ENCODE data around the gene ZNF610.

Gene ZNF610

DNA sequence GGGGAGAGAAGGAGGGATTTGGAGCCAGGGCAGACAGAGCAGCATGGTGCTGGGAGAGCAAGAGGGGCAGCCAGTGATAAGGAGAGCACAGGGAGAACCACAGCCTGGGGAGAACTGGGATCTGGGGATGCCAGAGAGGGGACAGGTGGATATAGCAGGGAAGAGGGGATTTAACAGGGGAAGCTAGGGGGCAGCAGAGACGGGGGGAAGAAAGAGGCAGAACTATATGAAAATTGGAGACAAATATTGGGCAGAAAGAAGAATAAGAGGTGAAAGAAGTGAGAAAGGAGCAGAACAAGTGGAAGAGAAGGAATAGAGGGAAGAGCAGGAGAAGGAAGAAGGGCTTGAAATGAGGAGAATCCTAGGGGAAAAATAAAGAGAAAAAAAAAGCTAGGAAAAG lies 55.1 kb downstream of the ZNF610 start:
- no peaks in the 10 kb centered on the region for H3K4me1 ChIP-seq
- H3K36me3 ChIP-seq = no peaks in the 10 kb centered on the region
- H3K4me3 ChIP-seq (ENCODE audit: low read depth, low read length) = no peak overlapping the region
- TF ChIP-seq, protein P1, sequence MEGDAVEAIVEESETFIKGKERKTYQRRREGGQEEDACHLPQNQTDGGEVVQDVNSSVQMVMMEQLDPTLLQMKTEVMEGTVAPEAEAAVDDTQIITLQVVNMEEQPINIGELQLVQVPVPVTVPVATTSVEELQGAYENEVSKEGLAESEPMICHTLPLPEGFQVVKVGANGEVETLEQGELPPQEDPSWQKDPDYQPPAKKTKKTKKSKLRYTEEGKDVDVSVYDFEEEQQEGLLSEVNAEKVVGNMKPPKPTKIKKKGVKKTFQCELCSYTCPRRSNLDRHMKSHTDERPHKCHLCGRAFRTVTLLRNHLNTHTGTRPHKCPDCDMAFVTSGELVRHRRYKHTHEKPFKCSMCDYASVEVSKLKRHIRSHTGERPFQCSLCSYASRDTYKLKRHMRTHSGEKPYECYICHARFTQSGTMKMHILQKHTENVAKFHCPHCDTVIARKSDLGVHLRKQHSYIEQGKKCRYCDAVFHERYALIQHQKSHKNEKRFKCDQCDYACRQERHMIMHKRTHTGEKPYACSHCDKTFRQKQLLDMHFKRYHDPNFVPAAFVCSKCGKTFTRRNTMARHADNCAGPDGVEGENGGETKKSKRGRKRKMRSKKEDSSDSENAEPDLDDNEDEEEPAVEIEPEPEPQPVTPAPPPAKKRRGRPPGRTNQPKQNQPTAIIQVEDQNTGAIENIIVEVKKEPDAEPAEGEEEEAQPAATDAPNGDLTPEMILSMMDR (IDR thresholded peaks at IDR 0.05; ENCODE audit: low read depth, low read length) = 0 out of 2 replicates have a peak, but pooled peaks have one; percentile 6
- H3K9me3 ChIP-seq = no peaks in the 10 kb centered on the region
- H3K27me3 ChIP-seq = no peaks in the 10 kb centered on the region
- no peak for DNase-seq

DNA sequence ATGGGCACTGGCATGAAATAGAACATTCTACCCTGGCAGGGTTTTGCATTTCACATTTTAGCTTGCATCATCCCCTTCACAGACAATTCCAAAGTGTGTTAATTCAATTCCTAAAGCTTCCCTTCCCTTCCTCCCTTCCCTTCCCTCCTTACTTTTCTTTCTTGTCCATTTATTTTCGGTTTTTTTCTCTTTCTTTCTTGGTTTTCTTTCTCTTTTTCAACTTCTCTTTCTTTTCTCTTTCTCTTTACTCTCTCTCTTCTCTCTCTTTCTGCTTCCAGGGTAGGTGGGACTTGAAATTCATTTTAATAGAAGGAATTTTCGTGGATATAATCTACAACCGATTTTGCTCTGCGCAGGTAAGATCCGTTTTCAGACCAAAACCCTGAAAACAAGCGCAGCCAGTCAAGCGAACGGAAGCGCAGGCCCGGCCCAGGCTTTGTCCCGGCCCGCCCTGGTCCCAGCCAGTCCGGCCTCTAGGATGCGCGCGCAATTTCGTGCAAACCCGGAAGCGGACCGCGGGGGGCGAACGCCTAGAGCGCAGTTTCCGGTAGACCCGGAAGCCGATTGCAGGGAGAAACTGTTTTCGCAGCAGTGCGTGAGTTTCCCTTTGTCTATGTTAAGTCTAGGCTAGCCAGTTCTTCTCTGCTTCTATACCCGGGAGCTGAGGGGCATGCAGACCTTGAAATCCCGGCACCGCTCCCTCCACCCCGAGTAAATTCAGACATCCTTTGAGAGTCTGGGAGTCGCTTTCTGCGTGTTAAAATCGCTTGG lies 61.5 kb downstream of the ZNF610 start, which contains the start of gene ZNF528:
ZNF528 (plus strand) TSS at position 540 of the 771 bp plus-strand sequence. CDS start 4,165 bp downstream, outside the sequence.
- peak within 1 kb of the TSS; percentile 79 for H3K4me3 ChIP-seq (ENCODE audit: low read depth, low read length)
- no peaks in the 10 kb centered on the region for H3K9me3 ChIP-seq
- no peaks in the 10 kb centered on the region for H3K27me3 ChIP-seq
- H3K36me3 ChIP-seq = no peaks in the 10 kb centered on the region; the same call in 1 of the 2 replicates
- TF ChIP-seq, protein P1 (IDR thresholded peaks at IDR 0.05; ENCODE audit: low read depth, low read length) = no peak
- DNase-seq = peak; percentile 97
- no peaks in the 10 kb centered on the region for H3K4me1 ChIP-seq

DNA sequence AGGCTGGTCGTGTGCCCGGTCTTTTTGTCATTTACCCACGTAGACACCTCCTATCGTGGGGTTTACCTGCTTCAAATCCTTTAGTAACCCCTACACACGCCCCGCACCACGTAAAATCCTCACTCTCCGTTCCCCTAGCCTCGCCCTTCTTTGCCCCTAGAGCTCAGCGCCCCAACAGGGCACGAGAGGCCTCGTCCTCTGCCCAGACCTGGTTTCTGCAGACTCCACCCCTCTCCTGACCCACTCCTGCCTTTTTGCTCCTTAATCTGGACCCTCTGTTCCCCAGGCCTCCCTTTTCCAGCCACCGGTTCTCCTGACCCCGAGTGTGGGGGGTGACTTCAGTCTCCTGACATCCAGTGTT lies 62.0 kb downstream of the ZNF610 start:
- Histone ChIP-seq H3K27me3 (no peaks in the 10 kb centered on the region), H3K9me3 (no peaks in the 10 kb centered on the region), H3K4me1 (no peaks in the 10 kb centered on the region), H3K36me3 (no peaks in the 10 kb centered on the region; the same call in 1 of the 2 replicates), H3K4me3 (ENCODE audit: low read depth, low read length) (peak overlapping the region; percentile 79)
- TF ChIP-seq, protein P1 (IDR thresholded peaks at IDR 0.05; ENCODE audit: low read depth, low read length) = no peak
- DNase-seq = peak; percentile 12

DNA sequence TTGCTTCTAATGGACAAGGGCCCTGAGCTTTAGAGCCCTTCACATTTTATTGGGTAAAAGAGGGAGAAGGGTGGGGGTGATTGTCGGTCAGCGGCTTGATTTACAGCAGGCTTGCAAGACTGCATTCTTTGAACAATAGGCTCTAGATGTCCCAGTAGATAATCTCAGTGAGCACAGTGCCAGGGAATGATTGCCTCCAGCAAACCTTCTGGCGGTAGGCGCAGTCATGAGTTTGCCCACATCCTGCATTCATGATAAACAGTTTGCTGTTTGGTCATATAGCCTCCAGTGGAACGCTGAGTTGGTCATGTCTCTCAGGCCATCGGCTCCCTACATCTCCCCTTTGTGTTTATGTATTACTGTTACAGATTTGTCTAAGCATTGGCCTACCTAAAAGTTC lies 74.2 kb downstream of the ZNF610 start:
- Histone ChIP-seq H3K9me3 (no peaks in the 10 kb centered on the region), H3K4me1 (no peaks in the 10 kb centered on the region), H3K27me3 (no peaks in the 10 kb centered on the region), H3K36me3 (peaks cover 6% of the 10 kb centered on the region; the same call in 1 of the 2 replicates), H3K4me3 (ENCODE audit: low read depth, low read length) (no peak overlapping the region)
- TF ChIP-seq, protein P1 (IDR thresholded peaks at IDR 0.05; ENCODE audit: low read depth, low read length) = no peak
- no peak for DNase-seq

DNA sequence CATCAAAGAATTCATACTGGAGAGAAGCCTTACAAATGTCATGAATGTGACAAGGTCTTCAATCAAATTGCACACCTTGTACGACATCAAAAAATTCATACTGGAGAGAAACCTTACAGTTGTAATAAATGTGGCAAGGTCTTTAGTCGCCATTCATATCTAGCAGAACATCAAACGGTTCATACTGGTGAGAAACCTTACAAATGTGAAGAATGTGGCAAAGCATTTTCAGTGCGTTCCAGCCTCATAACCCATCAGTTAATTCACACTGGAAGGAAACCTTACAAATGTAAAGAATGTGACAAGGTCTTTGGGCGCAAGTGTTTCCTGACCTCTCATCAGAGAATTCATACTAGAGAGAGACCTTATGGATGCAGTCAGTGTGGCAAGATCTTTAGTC lies 79.7 kb downstream of the ZNF610 start:
- DNase-seq = no peak
- TF ChIP-seq, protein P1 (IDR thresholded peaks at IDR 0.05; ENCODE audit: low read depth, low read length) = no peak
- Histone ChIP-seq H3K4me3 (ENCODE audit: low read depth, low read length) (no peak overlapping the region), H3K27me3 (no peaks in the 10 kb centered on the region), H3K4me1 (no peaks in the 10 kb centered on the region), H3K9me3 (no peaks in the 10 kb centered on the region), H3K36me3 (no peaks in the 10 kb centered on the region)

All from BE2C (cell line).